Keratinocyte (primary cell): ENCODE results near the gene CSMD2. TPM values are rescaled to one million over a fixed set of nuclear protein-coding genes. Genes with fewer than 3 reads are reported as not detected.

Experiments used
- DNase-seq: peaks from one replicate; pipeline ENCODE4 v3.0.0-alpha.2; 2011; ENCODE audit warnings: low read depth, missing footprints, low spot score
- FAIRE-seq: peaks from 2 replicates; lab custom pipeline; 2011; peaks lifted over from hg19 to GRCh38; lab: Jason Lieb, UNC
- H2AFZ ChIP-seq: 2 replicates; pipeline ENCODE4 v1.6.0; 2012; ENCODE audit warnings: low read length, control low read depth, inconsistent platforms; ENCODE audit not compliant: control insufficient read depth
- H3K27ac ChIP-seq: 2 replicates; pipeline ENCODE4 v1.5.1; 2011; ENCODE audit warnings: low read length; ENCODE audit not compliant: control insufficient read depth, insufficient read depth
- H3K27me3 ChIP-seq: 3 replicates; pipeline ENCODE4 v1.6.0; 2011; ENCODE audit warnings: low read length; ENCODE audit not compliant: control insufficient read depth, insufficient read depth; ENCODE audit errors: extremely low read depth
- H3K36me3 ChIP-seq, 2 experiments: 2 replicates in 1 of 2; 3 replicates in 1 of 2; pipeline ENCODE4 v1.5.1; 2011; ENCODE audit warnings: low read length in 2 of 2, mild to moderate bottlenecking in 1 of 2; ENCODE audit not compliant: control insufficient read depth in 2 of 2, insufficient read depth in 2 of 2; ENCODE audit errors: extremely low read depth in 1 of 2
- H3K4me1 ChIP-seq: 3 replicates; pipeline ENCODE4 v1.5.1; 2011; ENCODE audit warnings: low read length; ENCODE audit not compliant: control insufficient read depth, insufficient read depth; ENCODE audit errors: extremely low read depth
- H3K4me2 ChIP-seq: 3 replicates; pipeline ENCODE4 v1.6.0; 2011; ENCODE audit warnings: low read depth, low read length; ENCODE audit not compliant: control insufficient read depth, insufficient read depth; ENCODE audit errors: extremely low read depth
- H3K4me3 ChIP-seq, 3 experiments: fragments of 200-600 bp in 1 of 3; sonication (generic) in 1 of 3; 2 replicates in 2 of 3; 3 replicates in 1 of 3; pipeline ENCODE4 v1.5.1; 2011 to 2016; ENCODE audit warnings: low read length in 3 of 3, mild to moderate bottlenecking in 3 of 3, control low read depth in 2 of 3, inconsistent platforms in 1 of 3, low read depth in 1 of 3, mixed read lengths in 1 of 3, mixed run types in 1 of 3, moderate library complexity in 1 of 3; ENCODE audit not compliant: control insufficient read depth in 2 of 3, insufficient read depth in 2 of 3; ENCODE audit errors: extremely low read depth in 1 of 3
- H3K79me2 ChIP-seq: 2 replicates; pipeline ENCODE4 v1.6.0; 2012; ENCODE audit warnings: low read length; ENCODE audit not compliant: control insufficient read depth, insufficient read depth
- H3K9ac ChIP-seq: 3 replicates; pipeline ENCODE4 v1.6.0; 2011; ENCODE audit warnings: low read length; ENCODE audit not compliant: control insufficient read depth, insufficient read depth; ENCODE audit errors: extremely low read depth
- H3K9me1 ChIP-seq: 3 replicates; pipeline ENCODE4 v1.6.0; 2011; ENCODE audit warnings: low read length; ENCODE audit not compliant: control insufficient read depth, insufficient read depth; ENCODE audit errors: extremely low read depth
- H3K9me3 ChIP-seq: 2 replicates; pipeline ENCODE4 v1.5.1; 2012; ENCODE audit warnings: low read depth, low read length; ENCODE audit not compliant: control insufficient read depth
- H4K20me1 ChIP-seq: 3 replicates; pipeline ENCODE4 v1.6.0; 2011; ENCODE audit warnings: low read length; ENCODE audit not compliant: control insufficient read depth, insufficient read depth; ENCODE audit errors: extremely low read depth
- CTCF ChIP-seq, 3 experiments: IDR thresholded peaks in 1 of 3; conservative IDR thresholded peaks in 1 of 3; optimal IDR thresholded peaks in 1 of 3; 2 replicates in 2 of 3; 3 replicates in 1 of 3; pipeline versions ENCODE3 to v1.5.1; 2011; ENCODE audit warnings: low read length in 3 of 3, mild to moderate bottlenecking in 3 of 3, moderate library complexity in 2 of 3, control low read depth in 1 of 3, inconsistent platforms in 1 of 3; ENCODE audit not compliant: insufficient read depth in 2 of 3; ENCODE audit errors: extremely low read depth in 1 of 3
- EZH2 ChIP-seq: IDR thresholded peaks from one replicate; pipeline ENCODE4 v1.6.1; 2012; ENCODE audit warnings: inconsistent platforms, mild to moderate bottlenecking, low read length, moderate library complexity
- dilution Hi-C: fragments of 300-500 bp; cut with MboI; formaldehyde crosslinking; loops from one replicate; pipeline ENCODE4 v1.7.0; 2020; ENCODE audit warnings: low sequenced_read_pairs; ENCODE audit not compliant: extremely low pct_ligation_motif_present
- polyA plus RNA-seq, 5 experiments: library from polyadenylated mRNA; depleted of rRNA in 3 of 5; stranded (reverse) in 3 of 5; stranded (forward) in 1 of 5; unstranded in 1 of 5; fragments of >200 nt; gene quantifications; 1 replicate in 1 of 5; 2 replicates in 3 of 5; 3 replicates in 1 of 5; pipeline versions ENCODE4 v1.2.1 to v1.2.3, GENCODE V29; 2011 to 2012; ENCODE audit warnings: missing spikeins in 2 of 5, low read depth in 1 of 5, low replicate concordance in 1 of 5

The CSMD2 gene
- polyA plus RNA-seq, 1 donor (not counting 4 experiments of a cell fraction or from before 2014, with no cell fraction given): 2.0 TPM

GRCh38 chr1:33572387-33572786, 592.6 kb downstream of the CSMD2 start:
- Histone ChIP-seq H3K79me2 (no peaks in the 10 kb centered on the region), H3K4me3 (no peak overlapping the region)
- no peak for FAIRE-seq

GRCh38 chr1:33569331-33569730, 595.7 kb downstream of the CSMD2 start:
- no peak overlapping the region for H3K4me2 ChIP-seq
- TF ChIP-seq CTCF (optimal IDR thresholded peaks at IDR 0.05 in 1 of 3, IDR thresholded peaks at IDR 0.05 in 1 of 3, conservative IDR thresholded peaks at IDR 0.05 in 1 of 3; ENCODE audit: extremely low read depth in 1 of 3, insufficient read depth in 2 of 3, low read length in 3 of 3) (no peak), EZH2 (no peak)
- H3K27me3 ChIP-seq: no peaks in the 10 kb centered on the region
- no peaks in the 10 kb centered on the region for H3K4me1 ChIP-seq
- H4K20me1 ChIP-seq: no peaks in the 10 kb centered on the region
- DNase-seq: no peak
- H3K4me3 ChIP-seq: no peak overlapping the region
- no peak for FAIRE-seq
- H3K36me3 ChIP-seq: no peaks in the 10 kb centered on the region
- dilution Hi-C loops: no loop called here
- no peaks in the 10 kb centered on the region for H3K79me2 ChIP-seq
- H3K9me3 ChIP-seq: no peaks in the 10 kb centered on the region
- no peak overlapping the region for H3K27ac ChIP-seq
- H3K9ac ChIP-seq: no peak overlapping the region
- H3K9me1 ChIP-seq: no peaks in the 10 kb centered on the region
- H2AFZ ChIP-seq: no peak overlapping the region

More at GRCh38 chr1:33572387-33572786, 592.6 kb downstream of the CSMD2 start:
- Histone ChIP-seq H3K27ac (no peak overlapping the region), H3K9me1 (no peaks in the 10 kb centered on the region), H3K9ac (no peak overlapping the region), H2AFZ (no peak overlapping the region), H4K20me1 (no peaks in the 10 kb centered on the region), H3K36me3 (no peaks in the 10 kb centered on the region), H3K9me3 (no peaks in the 10 kb centered on the region), H3K4me2 (no peak overlapping the region), H3K27me3 (peaks cover 3% of the 10 kb centered on the region), H3K4me1 (no peaks in the 10 kb centered on the region)
- DNase-seq: no peak
- TF ChIP-seq EZH2 (no peak), CTCF (optimal IDR thresholded peaks at IDR 0.05 in 1 of 3, IDR thresholded peaks at IDR 0.05 in 1 of 3, conservative IDR thresholded peaks at IDR 0.05 in 1 of 3; ENCODE audit: extremely low read depth in 1 of 3, insufficient read depth in 2 of 3, low read length in 3 of 3) (no peak)
- dilution Hi-C loops: no loop called here
